Hair follicular keratinocyte (primary cell): Measurements from ENCODE around the gene C1orf116. TPM values are rescaled to one million over a fixed set of nuclear protein-coding genes. Genes with fewer than 3 reads are reported as not detected.

Experiments
- total RNA-seq: library from RNA; depleted of rRNA; stranded (reverse); fragments of >200 nt; gene quantifications from 2 replicates; pipeline ENCODE4 v1.2.3, GENCODE V29; 2015

The C1orf116 gene
- 57.3 and 67.3 TPM in 2 replicates for total RNA-seq

DNA sequence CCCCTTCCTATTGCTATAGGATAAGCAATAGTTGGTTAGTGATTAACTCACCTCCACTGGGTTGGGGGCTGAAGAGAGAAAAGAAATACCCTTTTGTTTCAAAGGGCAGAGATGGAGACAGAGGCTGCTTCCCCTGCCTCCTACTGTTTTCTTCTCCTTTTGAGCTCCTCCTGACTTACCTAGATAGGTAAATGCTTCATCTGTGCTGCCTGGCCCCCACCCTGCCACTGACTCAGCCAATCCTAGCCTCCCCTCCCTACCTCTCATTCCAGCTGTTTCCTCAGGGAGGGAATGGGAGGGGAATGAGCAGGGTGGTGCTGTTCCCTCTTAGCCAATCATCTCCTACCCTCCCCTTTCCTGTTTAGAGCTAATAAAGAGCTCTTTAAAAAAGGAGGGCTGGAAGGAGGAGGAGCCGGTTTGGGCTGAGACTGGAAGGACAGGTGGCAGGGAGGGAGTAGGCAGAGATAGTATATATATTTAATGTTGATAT, at the start of gene C1orf116:
C1orf116 (minus strand) TSS at position 229 of the 490 bp plus-strand sequence. CDS start 5,158 bp downstream, outside the sequence.

DNA sequence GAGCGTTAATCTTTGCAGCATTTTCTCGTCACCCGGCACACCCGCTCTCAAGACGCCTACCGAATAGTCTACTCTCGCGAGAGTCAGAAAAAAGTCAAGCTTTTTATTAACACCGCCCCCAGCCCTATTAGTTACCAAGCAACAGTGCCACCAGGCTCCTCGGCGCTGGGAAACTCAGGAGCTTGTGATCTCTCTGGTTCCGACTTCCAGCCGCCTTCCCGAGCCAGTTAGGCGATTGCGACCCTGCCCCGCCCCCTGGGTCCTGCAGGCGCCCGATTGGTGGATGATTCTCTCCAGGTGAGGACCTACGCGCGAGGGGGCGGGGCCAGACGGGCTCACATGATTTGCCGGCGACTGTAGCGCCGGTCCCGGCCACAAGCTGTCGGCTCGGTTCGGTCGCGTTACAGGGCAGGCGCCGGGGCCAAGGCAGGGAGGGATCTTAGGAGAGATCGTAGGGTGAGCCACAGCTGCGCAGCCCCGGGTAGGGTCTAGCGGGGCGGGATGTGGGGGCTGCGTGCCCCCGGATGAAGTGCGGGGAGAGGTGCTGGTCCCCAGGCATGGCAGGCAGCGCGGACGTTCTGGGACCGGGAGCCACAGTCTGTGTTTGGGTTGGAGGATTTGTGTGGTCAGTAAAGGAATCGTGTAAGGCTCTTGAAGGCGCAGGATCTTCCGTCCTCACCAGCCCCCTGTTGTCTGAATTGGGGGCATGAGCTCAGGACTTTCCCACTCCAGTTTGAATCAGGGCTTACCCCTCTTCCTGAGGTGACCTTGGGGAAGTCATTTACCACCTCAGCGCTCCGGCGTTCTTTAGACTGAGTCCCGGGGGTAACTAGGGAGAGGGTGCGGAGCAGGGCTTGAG, 20.6 kb upstream of the C1orf116 start, which contains the start of gene PFKFB2:
PFKFB2 (plus strand) TSS at position 365 of the 859 bp plus-strand sequence. CDS start 1,443 bp downstream, outside the sequence.

GRCh38 chr1:207051191-207051943, 18.8 kb upstream of the C1orf116 start, which contains the start of gene YOD1:
TSS of gene YOD1 (minus strand) at chr1:207051208. CDS start at chr1:207051030, 178 bp downstream.

DNA sequence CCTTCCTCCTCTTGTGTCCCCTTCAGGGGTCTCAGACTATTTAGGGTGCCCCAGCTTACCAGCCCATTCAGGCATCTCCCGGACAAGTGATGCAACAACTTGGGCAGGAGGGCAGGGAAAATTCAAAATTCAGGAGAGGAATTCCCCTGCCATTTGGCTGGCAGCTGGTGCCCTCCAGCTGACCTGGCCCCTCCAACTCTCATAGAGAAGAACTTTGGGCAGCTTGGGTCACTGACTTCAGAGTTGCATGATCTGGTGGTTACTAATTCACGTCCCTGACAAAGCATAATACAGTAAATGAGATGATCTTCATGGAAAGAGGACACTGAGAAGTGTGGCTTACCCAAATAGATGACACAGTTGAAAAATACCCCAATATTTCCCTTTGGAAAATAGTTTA, 62.1 kb downstream of the C1orf116 start, which contains the start of gene FCAMR:
FCAMR (minus strand) TSS at position 15 of the 400 bp plus-strand sequence. CDS start 335 bp downstream, outside the sequence.

Other genes with a start within 250 kb of the C1orf116 start
- gene IL20, start 167.1 kb downstream of the C1orf116 start, total RNA-seq, result 5.0 and 13.7 TPM in 2 replicates
- 12.4 and 14.1 TPM in 2 replicates for gene IL24, start 135.3 kb downstream of the C1orf116 start, total RNA-seq
- 3.3 and 4.8 TPM in 2 replicates for gene FCMR, start 110.8 kb downstream of the C1orf116 start, total RNA-seq
- not detected in 2 replicates for gene PIGR, start 86.3 kb downstream of the C1orf116 start, total RNA-seq
- gene FCAMR, start 62.3 kb downstream of the C1orf116 start, total RNA-seq, result not detected in 2 replicates
- 4.4 and 6.0 TPM in 2 replicates for gene YOD1, start 18.5 kb upstream of the C1orf116 start, total RNA-seq
- gene PFKFB2, start 20.5 kb upstream of the C1orf116 start, total RNA-seq, result 10.7 and 12.5 TPM in 2 replicates
- not detected in 2 replicates for gene C4BPB, start 56.1 kb upstream of the C1orf116 start, total RNA-seq
- gene C4BPA, start 71.5 kb upstream of the C1orf116 start, total RNA-seq, result not detected in 2 replicates